ENCODE measurements around the gene TTC19.
A peak's percentile ranks its signal among the peaks of the same experiment; 100 is the strongest.

TTC19 gene

GRCh38 chr17:15981208-15981607 is 18.4 kb upstream of the TTC19 start:
- DNase-seq (ENCODE audit: extremely low read depth, low read depth): no peak
- no peak overlapping the region for H3K4me3 ChIP-seq (replicated peaks; ENCODE audit: low read depth, low read length)
- no peak for TF ChIP-seq CTCF (IDR thresholded peaks at IDR 0.05; ENCODE audit: low read depth, low read length, missing control alignments)

- no peak for TF ChIP-seq CTCF (IDR thresholded peaks at IDR 0.05; ENCODE audit: low read depth, low read length, missing control alignments)
- no peak overlapping the region for H3K4me3 ChIP-seq (replicated peaks; ENCODE audit: low read depth, low read length)
- DNase-seq (ENCODE audit: extremely low read depth, low read depth): no peak
Measured at GRCh38 chr17:15981646-15982580, 17.7 kb upstream of the TTC19 start.

DNA sequence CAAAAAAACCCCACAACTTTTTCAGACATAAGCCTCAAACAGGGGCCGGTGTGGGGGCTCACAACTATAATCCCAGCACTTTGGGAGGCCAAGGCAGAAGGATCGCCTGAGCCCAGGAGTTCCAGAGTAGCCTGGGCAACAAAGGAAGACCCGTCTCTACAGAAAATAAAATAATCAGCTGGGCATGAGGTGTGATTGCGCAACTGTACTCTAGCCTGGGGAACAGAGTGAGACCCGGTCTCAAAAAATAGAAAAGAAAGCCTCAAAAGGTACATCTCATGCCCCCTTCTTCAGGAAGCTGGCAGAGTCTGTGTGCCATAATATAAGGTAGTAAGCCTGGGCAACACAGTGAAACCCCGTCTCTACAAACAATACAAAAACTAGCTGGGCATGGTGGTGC is 3.3 kb upstream of the TTC19 start:
- TF ChIP-seq CTCF (IDR thresholded peaks at IDR 0.05; ENCODE audit: low read depth, low read length, missing control alignments): no peak
- DNase-seq (ENCODE audit: extremely low read depth, low read depth): no peak
- H3K4me3 ChIP-seq (replicated peaks; ENCODE audit: low read depth, low read length): no peak overlapping the region

DNA sequence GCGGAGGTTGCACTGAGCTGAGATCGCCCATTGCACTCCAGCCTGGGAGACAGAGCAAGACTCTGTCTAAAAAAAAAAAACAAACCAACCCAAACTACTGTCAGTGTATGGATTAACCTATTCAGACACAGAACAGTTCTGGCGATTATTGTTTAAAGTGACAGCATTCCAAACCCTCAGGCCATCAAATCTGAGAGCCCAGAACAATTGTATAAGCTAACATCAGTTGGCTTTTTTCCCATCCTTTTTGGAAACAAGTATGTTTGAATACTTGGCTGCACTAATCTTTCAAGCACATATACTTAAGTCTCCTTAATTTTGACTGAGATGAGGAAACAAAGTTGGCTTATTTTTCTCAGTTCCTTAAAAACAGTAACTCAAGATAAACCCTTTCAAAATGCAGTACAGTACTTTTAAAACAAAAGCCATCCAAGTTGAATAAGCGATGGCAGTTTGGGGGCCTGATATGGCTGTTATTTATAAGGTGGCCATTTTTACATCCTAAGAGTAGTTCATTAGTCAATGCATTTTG is 1.5 kb upstream of the TTC19 start:
- DNase-seq (ENCODE audit: extremely low read depth, low read depth): no peak
- peak overlapping the region; percentile 71; the same call in 1 of the 2 replicates for H3K4me3 ChIP-seq (replicated peaks; ENCODE audit: low read depth, low read length)

GRCh38 chr17:15999974-16000827 is 577 bp downstream of the TTC19 start:
- DNase-seq (ENCODE audit: extremely low read depth, low read depth): no peak
- peak overlapping the region; percentile 71 for H3K4me3 ChIP-seq (replicated peaks; ENCODE audit: low read depth, low read length)
- no peak for TF ChIP-seq CTCF (IDR thresholded peaks at IDR 0.05; ENCODE audit: low read depth, low read length, missing control alignments)

More for the DNA sequence above, 1.5 kb upstream of the TTC19 start:
- TF ChIP-seq CTCF (IDR thresholded peaks at IDR 0.05; ENCODE audit: low read depth, low read length, missing control alignments): no peak

DNA sequence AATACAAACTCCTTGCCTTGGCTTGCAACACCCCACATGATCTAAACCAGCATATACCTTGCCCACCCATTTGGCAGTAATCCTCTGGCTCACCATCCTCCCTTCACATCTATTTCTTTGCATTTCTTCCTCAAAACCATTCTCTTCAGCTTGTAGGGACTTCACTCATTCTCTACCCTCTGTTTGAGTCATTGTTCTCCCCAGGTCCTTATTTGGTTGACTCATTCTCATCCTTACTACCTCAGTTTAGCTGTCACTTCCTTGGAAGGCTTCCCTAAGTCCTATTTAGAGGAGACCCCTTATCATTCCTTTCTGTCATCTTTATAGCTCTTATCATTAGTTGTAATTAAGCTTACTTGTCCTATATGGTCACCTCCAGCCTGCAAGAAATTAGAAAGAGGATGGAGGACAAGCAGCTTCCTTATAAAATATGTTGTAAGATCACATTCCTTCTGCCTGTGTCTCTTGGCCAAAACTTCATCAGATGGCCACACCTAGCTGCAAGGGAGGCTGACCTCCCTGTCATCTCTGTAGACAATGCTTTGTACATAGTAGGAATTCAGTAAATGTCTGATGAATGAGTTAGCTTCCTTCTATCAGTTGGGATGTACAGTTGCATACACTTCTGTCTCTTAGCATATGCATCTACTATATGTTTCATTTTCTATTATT is 1.7 kb downstream of the TTC19 start:
- peak overlapping the region; percentile 71 for H3K4me3 ChIP-seq (replicated peaks; ENCODE audit: low read depth, low read length)
- no peak for DNase-seq (ENCODE audit: extremely low read depth, low read depth)
- no peak for TF ChIP-seq CTCF (IDR thresholded peaks at IDR 0.05; ENCODE audit: low read depth, low read length, missing control alignments)

Data from HFF-Myc (cell line).